Prostate gland (tissue), 2 donors: ENCODE data around the gene FBXL17. TPM values are rescaled to one million over a fixed set of nuclear protein-coding genes. Genes with fewer than 3 reads are reported as not detected.

Source experiments
- DNase-seq: peaks from one replicate; pipeline ENCODE4 v3.0.0-alpha.2; 2019; ENCODE audit warnings: low spot score
- H3K27ac ChIP-seq, 2 donors: fragments of 200-600 bp; sonication (generic); 2 replicates each; pipeline ENCODE4 v1.5.1; 2017 to 2019
- H3K27me3 ChIP-seq: fragments of 200-600 bp; sonication (generic); replicated peaks from 2 replicates; pipeline ENCODE4 v1.5.1; 2019; ENCODE audit not compliant: insufficient read depth
- H3K36me3 ChIP-seq, 2 donors: fragments of 200-600 bp; sonication (generic); 1 replicate in 1 of 2; 2 replicates in 1 of 2; pipeline versions ENCODE4 v1.5.1 to v1.8.1; 2017 to 2019
- H3K4me1 ChIP-seq: fragments of 200-600 bp; sonication (generic); replicated peaks from 2 replicates; pipeline ENCODE4 v1.5.1; 2019
- H3K4me3 ChIP-seq, 2 donors: fragments of 200-600 bp; sonication (generic); 2 replicates each; pipeline ENCODE4 v1.5.1; 2017 to 2019
- H3K9me3 ChIP-seq: fragments of 200-600 bp; sonication (generic); 2 replicates; pipeline ENCODE4 v1.5.1; 2017
- CTCF ChIP-seq, 4 experiments: fragments of 200-600 bp in 2 of 4; fragments of 450-650 bp in 2 of 4; sonication (generic) in 2 of 4; IDR thresholded peaks; 1 replicate in 3 of 4; 2 replicates in 1 of 4; pipeline ENCODE4 v1.5.1; 2016 to 2019; ENCODE audit warnings: antibody characterized with exemption in 4 of 4, mild to moderate bottlenecking in 2 of 4, moderate library complexity in 2 of 4
- POLR2A ChIP-seq: fragments of 450-650 bp; IDR thresholded peaks from one replicate; pipeline ENCODE4 v1.6.1; 2016; ENCODE audit warnings: antibody characterized with exemption, mild to moderate bottlenecking
- POLR2AphosphoS5 ChIP-seq: sonication (generic); formaldehyde crosslinking; IDR thresholded peaks from one replicate; pipeline ENCODE4 v1.6.1; 2017; ENCODE audit warnings: antibody characterized with exemption
- WGBS: methylation state at CpG from one replicate; pipeline ENCODE4 v1.1.5; 2018; 5-methylcytosine and 5-hydroxymethylcytosine counted together
- intact Hi-C: fragments of 100-400 bp; cut with DNase I; formaldehyde crosslinking; loops from one replicate; pipeline ENCODE4 v1.14.2; 2022
- total RNA-seq, 2 donors: library from RNA; depleted of rRNA; stranded (reverse); fragments of >200 nt; gene quantifications; one replicate each; pipeline ENCODE4 v1.1.0, GENCODE V29; 2016

Gene FBXL17
- total RNA-seq, result 10 to 100 TPM; 14.8 to 30.4 TPM

GRCh38 chr5:108381954-108382783, at the start of gene FBXL17:
FBXL17 (minus strand) TSS chr5:108382098.
- peak within 1 kb of the TSS; percentile 89 to 95 for H3K4me3 ChIP-seq
- no peaks in the 10 kb centered on the region for H3K27me3 ChIP-seq
- peak within 1 kb of the TSS; percentile 97 to 99 for H3K27ac ChIP-seq
- WGBS, result under 1% methylated on average over 82 of the region's 82 CpGs
- TF ChIP-seq POLR2A (peak; percentile 88), CTCF (IDR thresholded peaks at IDR 0.05) (peak in 2 of 4 experiments; percentile 35 to 51), POLR2AphosphoS5 (peak; percentile 33)
- DNase-seq, result peak; percentile 85
- no peaks in the 10 kb centered on the region for H3K4me1 ChIP-seq
- intact Hi-C loops, result no loop called here
- H3K36me3 ChIP-seq, result no peaks in the 10 kb centered on the region
- H3K9me3 ChIP-seq, result no peaks in the 10 kb centered on the region

GRCh38 chr5:108430931-108431608, 49.2 kb upstream of the FBXL17 start:
- Histone ChIP-seq H3K4me1 (no peaks in the 10 kb centered on the region), H3K9me3 (no peaks in the 10 kb centered on the region), H3K27ac (no peak overlapping the region), H3K27me3 (no peaks in the 10 kb centered on the region), H3K4me3 (no peak overlapping the region), H3K36me3 (no peaks in the 10 kb centered on the region)
- intact Hi-C loops, result no loop called here
- no peak for TF ChIP-seq POLR2AphosphoS5
- no peak for TF ChIP-seq POLR2A
- no peak for TF ChIP-seq CTCF (IDR thresholded peaks at IDR 0.05)
- no peak for DNase-seq
- WGBS, result 68% methylated on average over 3 of the region's 3 CpGs

- no peaks in the 10 kb centered on the region for H3K4me1 ChIP-seq
- H3K27ac ChIP-seq, result no peak overlapping the region
- H3K9me3 ChIP-seq, result no peaks in the 10 kb centered on the region
- WGBS, result 65% methylated on average over 5 of the region's 5 CpGs
- H3K4me3 ChIP-seq, result no peak overlapping the region
- no peak for DNase-seq
- no peaks in the 10 kb centered on the region for H3K27me3 ChIP-seq
- no peaks in the 10 kb centered on the region for H3K36me3 ChIP-seq
- intact Hi-C loops, result no loop called here
- TF ChIP-seq CTCF (IDR thresholded peaks at IDR 0.05) (no peak), POLR2AphosphoS5 (no peak), POLR2A (no peak)
Observed at GRCh38 chr5:108421713-108422112, 39.8 kb upstream of the FBXL17 start.

GRCh38 chr5:108420755-108421154, 38.9 kb upstream of the FBXL17 start:
- intact Hi-C loops, result no loop called here
- Histone ChIP-seq H3K4me1 (no peaks in the 10 kb centered on the region), H3K36me3 (no peaks in the 10 kb centered on the region), H3K9me3 (no peaks in the 10 kb centered on the region), H3K27ac (no peak overlapping the region), H3K27me3 (no peaks in the 10 kb centered on the region), H3K4me3 (no peak overlapping the region)
- no peak for DNase-seq
- 93% methylated on average over 1 of the region's 1 CpG for WGBS
- TF ChIP-seq POLR2AphosphoS5 (no peak), POLR2A (no peak), CTCF (IDR thresholded peaks at IDR 0.05) (no peak)
